Muscle of leg (tissue), 11 donors: ENCODE data around the gene TBXAS1. TPM values are rescaled to one million over a fixed set of nuclear protein-coding genes. Genes with fewer than 3 reads are reported as not detected.

Experiments
- DNase-seq: peaks from one replicate; pipeline ENCODE4 v3.0.0; 2013
- H3K27ac ChIP-seq: one replicate; pipeline ENCODE4 v1.5.1; 2013; ENCODE audit warnings: mild to moderate bottlenecking, low read length, control low read depth
- H3K27me3 ChIP-seq: one replicate; pipeline ENCODE4 v1.6.1; 2013; ENCODE audit warnings: low read length; ENCODE audit not compliant: control insufficient read depth, insufficient read depth
- H3K36me3 ChIP-seq: one replicate; pipeline ENCODE4 v1.6.1; 2013; ENCODE audit warnings: low read length; ENCODE audit not compliant: control insufficient read depth, insufficient read depth
- H3K4me1 ChIP-seq: one replicate; pipeline ENCODE4 v1.6.1; 2013; ENCODE audit warnings: low read length; ENCODE audit not compliant: control insufficient read depth, insufficient read depth
- H3K4me3 ChIP-seq: one replicate; pipeline ENCODE4 v1.5.1; 2013; ENCODE audit warnings: low read length, control low read depth
- H3K9me3 ChIP-seq: replicated peaks from 2 replicates; pipeline ENCODE4 v1.6.1; 2013; ENCODE audit warnings: low read depth, low read length; ENCODE audit not compliant: control insufficient read depth
- WGBS: methylation state at CpG from one replicate; pipeline ENCODE4 v1.1.5; 2013; ENCODE audit warnings: missing lambda C conversion rate; ENCODE audit not compliant: insufficient coverage; 5-methylcytosine and 5-hydroxymethylcytosine counted together
- polyA plus RNA-seq, 8 donors: library from polyadenylated mRNA; unstranded; fragments of 120-200 nt; gene quantifications; one replicate each; pipeline versions ENCODE4 v1.2.1 to v1.2.3, GENCODE V29; 2013; ENCODE audit warnings: inconsistent platforms in 1 of 8, low replicate concordance in 1 of 8; ENCODE audit not compliant: insufficient read length in 8 of 8, insufficient read depth in 1 of 8
- total RNA-seq: library from RNA; stranded (reverse); fragments of 120-200 nt; gene quantifications from one replicate; pipeline ENCODE4 v1.2.4, GENCODE V29; 2013

Gene TBXAS1
- total and polyA plus RNA-seq, 9 donors: 2.6 to 4.5 (median 3.4) TPM

GRCh38 chr7:140025241-140025640, 196.2 kb downstream of the TBXAS1 start:
- Histone ChIP-seq H3K27ac (no peak overlapping the region), H3K36me3 (peaks cover 62% of the 10 kb centered on the region), H3K4me3 (no peak overlapping the region), H3K9me3 (no peaks in the 10 kb centered on the region), H3K4me1 (peaks cover 2% of the 10 kb centered on the region), H3K27me3 (no peaks in the 10 kb centered on the region)
- DNase-seq: no peak
- no CpG with 5 or more reads among the region's 4 CpGs for WGBS

GRCh38 chr7:140025814-140026433, 196.9 kb downstream of the TBXAS1 start:
- 84% methylated on average over 9 of the region's 12 CpGs for WGBS
- DNase-seq: no peak
- no peaks in the 10 kb centered on the region for H3K9me3 ChIP-seq
- H3K4me1 ChIP-seq: peaks cover 2% of the 10 kb centered on the region
- H3K4me3 ChIP-seq: no peak overlapping the region
- H3K27ac ChIP-seq: no peak overlapping the region
- peaks cover 62% of the 10 kb centered on the region for H3K36me3 ChIP-seq
- H3K27me3 ChIP-seq: no peaks in the 10 kb centered on the region

GRCh38 chr7:140026935-140027334, 197.9 kb downstream of the TBXAS1 start:
- no peaks in the 10 kb centered on the region for H3K9me3 ChIP-seq
- DNase-seq: no peak
- peaks cover 4% of the 10 kb centered on the region for H3K4me1 ChIP-seq
- no peak overlapping the region for H3K27ac ChIP-seq
- peaks cover 57% of the 10 kb centered on the region for H3K36me3 ChIP-seq
- H3K27me3 ChIP-seq: no peaks in the 10 kb centered on the region
- 96% methylated on average over 7 of the region's 9 CpGs for WGBS
- H3K4me3 ChIP-seq: no peak overlapping the region

GRCh38 chr7:140027858-140028257, 198.8 kb downstream of the TBXAS1 start:
- Histone ChIP-seq H3K27me3 (no peaks in the 10 kb centered on the region), H3K4me1 (peaks cover 4% of the 10 kb centered on the region), H3K27ac (no peak overlapping the region), H3K36me3 (peaks cover 52% of the 10 kb centered on the region), H3K9me3 (no peaks in the 10 kb centered on the region), H3K4me3 (no peak overlapping the region)
- DNase-seq: no peak
- 24% methylated on average over 7 of the region's 9 CpGs for WGBS

- H3K4me1 ChIP-seq: peaks cover 4% of the 10 kb centered on the region
- no peak for DNase-seq
- H3K27ac ChIP-seq: no peak overlapping the region
- H3K4me3 ChIP-seq: no peak overlapping the region
- WGBS: 87% methylated on average over 4 of the region's 4 CpGs
- H3K27me3 ChIP-seq: no peaks in the 10 kb centered on the region
- H3K36me3 ChIP-seq: peaks cover 52% of the 10 kb centered on the region
- H3K9me3 ChIP-seq: no peaks in the 10 kb centered on the region
Measured at GRCh38 chr7:140028311-140028710, 199.2 kb downstream of the TBXAS1 start.

- Histone ChIP-seq H3K27ac (no peak overlapping the region), H3K27me3 (no peaks in the 10 kb centered on the region), H3K9me3 (no peaks in the 10 kb centered on the region), H3K4me1 (peaks cover 4% of the 10 kb centered on the region), H3K36me3 (peaks cover 52% of the 10 kb centered on the region), H3K4me3 (no peak overlapping the region)
- WGBS: no CpG with 5 or more reads among the region's 1 CpG
- DNase-seq: no peak
Measured at GRCh38 chr7:140029072-140029471, 200.0 kb downstream of the TBXAS1 start.

GRCh38 chr7:140031364-140031763, 202.3 kb downstream of the TBXAS1 start:
- peak; percentile 64 for DNase-seq
- Histone ChIP-seq H3K4me1 (peaks cover 4% of the 10 kb centered on the region), H3K36me3 (peaks cover 42% of the 10 kb centered on the region), H3K27ac (no peak overlapping the region), H3K9me3 (no peaks in the 10 kb centered on the region), H3K27me3 (no peaks in the 10 kb centered on the region), H3K4me3 (no peak overlapping the region)
- WGBS: no CpG with 5 or more reads among the region's 1 CpG

- Histone ChIP-seq H3K27ac (no peak overlapping the region), H3K4me1 (peaks cover 2% of the 10 kb centered on the region), H3K36me3 (peaks cover 46% of the 10 kb centered on the region)
Measured at GRCh38 chr7:140033036-140033435, 204.0 kb downstream of the TBXAS1 start.

GRCh38 chr7:140033779-140034363, 204.8 kb downstream of the TBXAS1 start:
- Histone ChIP-seq H3K9me3 (no peaks in the 10 kb centered on the region), H3K4me3 (no peak overlapping the region), H3K36me3 (peaks cover 51% of the 10 kb centered on the region), H3K27me3 (no peaks in the 10 kb centered on the region), H3K4me1 (peaks cover 2% of the 10 kb centered on the region), H3K27ac (no peak overlapping the region)
- WGBS: 94% methylated on average over 6 of the region's 14 CpGs
- DNase-seq: no peak

More at GRCh38 chr7:140033036-140033435, 204.0 kb downstream of the TBXAS1 start:
- Histone ChIP-seq H3K9me3 (no peaks in the 10 kb centered on the region), H3K27me3 (no peaks in the 10 kb centered on the region), H3K4me3 (no peak overlapping the region)
- no peak for DNase-seq
- WGBS: 56% methylated on average over 2 of the region's 8 CpGs

- peaks cover 55% of the 10 kb centered on the region for H3K36me3 ChIP-seq
- H3K27ac ChIP-seq: no peak overlapping the region
- H3K4me1 ChIP-seq: peaks cover 2% of the 10 kb centered on the region
- DNase-seq: no peak
- H3K9me3 ChIP-seq: no peaks in the 10 kb centered on the region
- H3K4me3 ChIP-seq: no peak overlapping the region
- H3K27me3 ChIP-seq: no peaks in the 10 kb centered on the region
Measured at GRCh38 chr7:140034421-140034820, 205.4 kb downstream of the TBXAS1 start.
